K562 (cell line): ENCODE measurements around the gene NCOA4. TPM values are rescaled to one million over a fixed set of nuclear protein-coding genes. Genes with fewer than 3 reads are reported as not detected.

ENCODE experiments used
- ATAC-seq: fragments of 200-7000 bp; cut with Tn5 transposase; 3 replicates; pipeline ENCODE4 v1.9.1; 2020; ENCODE audit warnings: moderate library complexity
- BruUV-seq: library from RNA; stranded (reverse); fragments of 400-500 nt; replicated peaks from 2 replicates; lab custom pipeline; 2021; lab: Mats Ljungman, UMichigan
- CTCF ChIA-PET: fragments of 300-600 bp; formaldehyde crosslinking; extraction: SDS; loops from one replicate; lab custom pipeline; 2021; ENCODE audit warnings: low intra/inter-chr PET ratio; lab: Yijun Ruan, JAX
- POLR2A ChIA-PET: fragments of 300-600, 350-650 bp; sonication (Branson Sonifier 250); formaldehyde crosslinking; extraction: SDS; loops from one replicate; lab custom pipeline; 2021; ENCODE audit warnings: antibody characterized with exemption, inconsistent platforms; lab: Yijun Ruan, JAX
- DNase-seq, 4 experiments: peaks; one replicate each; pipeline versions ENCODE4 v3.0.0 to v3.0.0-alpha.2; 2011 to 2018; ENCODE audit warnings: low spot score in 3 of 4, mixed read lengths in 3 of 4; ENCODE audit errors: extremely low read depth in 1 of 4
- FAIRE-seq: peaks from 2 replicates; lab custom pipeline; 2011; peaks lifted over from hg19 to GRCh38; lab: Jason Lieb, UNC
- H2AFZ ChIP-seq: 2 replicates; pipeline ENCODE4 v1.6.0; 2011; ENCODE audit warnings: low read depth, low read length, control low read depth, inconsistent platforms
- H3K27ac ChIP-seq: fragments of 200-600 bp; 3 replicates; pipeline ENCODE4 v1.8.0; 2011; ENCODE audit warnings: low read depth, mild to moderate bottlenecking, control low read depth, inconsistent platforms, low read length, moderate library complexity, mixed read lengths; ENCODE audit errors: extremely low read depth
- H3K27me3 ChIP-seq, 2 experiments: fragments of 300-600 bp in 1 of 2; 2 replicates in 1 of 2; 3 replicates in 1 of 2; pipeline versions ENCODE4 v1.6.0 to v1.8.0; 2011; ENCODE audit warnings: inconsistent platforms in 2 of 2, low read length in 2 of 2, mild to moderate bottlenecking in 1 of 2, mixed read lengths in 1 of 2, moderate library complexity in 1 of 2; ENCODE audit not compliant: control insufficient read depth in 2 of 2, insufficient read depth in 2 of 2
- H3K36me3 ChIP-seq: fragments of 300-600 bp; 3 replicates; pipeline ENCODE4 v1.8.0; 2011; ENCODE audit warnings: mild to moderate bottlenecking, low read length, inconsistent platforms; ENCODE audit not compliant: control insufficient read depth, insufficient read depth
- H3K4me1 ChIP-seq, 2 experiments: fragments of 200-600 bp in 1 of 2; replicated peaks in 1 of 2; 2 replicates in 1 of 2; 3 replicates in 1 of 2; pipeline versions ENCODE4 v1.5.1 to v1.8.0; 2011; ENCODE audit warnings: inconsistent platforms in 2 of 2, low read length in 2 of 2, mild to moderate bottlenecking in 1 of 2, mixed read lengths in 1 of 2, moderate library complexity in 1 of 2; ENCODE audit not compliant: control insufficient read depth in 2 of 2, insufficient read depth in 2 of 2
- H3K4me2 ChIP-seq: 2 replicates; pipeline ENCODE4 v1.6.1; 2011; ENCODE audit warnings: low read length, control low read depth, inconsistent platforms, mixed read lengths; ENCODE audit not compliant: insufficient read depth
- H3K4me3 ChIP-seq: fragments of 200-600 bp; sonication (generic), shearing (Covaris generic); 2 replicates; pipeline ENCODE4 v1.5.1; 2016; ENCODE audit warnings: control low read depth, inconsistent platforms
- H3K79me2 ChIP-seq: fragments of 200-600 bp; 3 replicates; pipeline ENCODE4 v1.8.0; 2011; ENCODE audit warnings: low read length, inconsistent platforms; ENCODE audit not compliant: control insufficient read depth, insufficient read depth
- H3K9ac ChIP-seq, 2 experiments: 2 replicates each; pipeline versions ENCODE4 v1.6.0 to v1.6.1; 2011; ENCODE audit warnings: low read depth in 2 of 2, low read length in 2 of 2, control low read depth in 1 of 2, inconsistent platforms in 1 of 2, mild to moderate bottlenecking in 1 of 2, mixed read lengths in 1 of 2; ENCODE audit not compliant: insufficient read depth in 1 of 2
- H3K9me1 ChIP-seq: one replicate; pipeline ENCODE4 v1.6.0; 2011; ENCODE audit warnings: inconsistent platforms, mild to moderate bottlenecking, low read length, moderate library complexity; ENCODE audit not compliant: control insufficient read depth, insufficient read depth
- H3K9me3 ChIP-seq: replicated peaks from 2 replicates; pipeline ENCODE4 v1.5.1; 2011; ENCODE audit warnings: low read depth, low read length, inconsistent platforms; ENCODE audit not compliant: control insufficient read depth, insufficient read depth
- H4K20me1 ChIP-seq: replicated peaks from 2 replicates; pipeline ENCODE4 v1.6.1; 2011; ENCODE audit warnings: low read length, inconsistent platforms, mixed read lengths; ENCODE audit not compliant: control insufficient read depth, insufficient read depth
- ARID3B ChIP-seq: fragments of 250-450 bp; sonication (Bioruptor Pico); IDR thresholded peaks from 2 replicates; pipeline ENCODE4 v1.4.0; 2020; ENCODE audit warnings: borderline replicate concordance
- HMGN3 ChIP-seq: IDR thresholded peaks from 2 replicates; pipeline ENCODE4 v1.6.1; 2011; ENCODE audit warnings: borderline replicate concordance, low read depth, mild to moderate bottlenecking, mixed read lengths, low read length; ENCODE audit not compliant: insufficient read length; ENCODE audit errors: extremely low read depth
- LEF1 ChIP-seq: fragments of 450-650 bp; IDR thresholded peaks from 2 replicates; pipeline ENCODE4 v1.6.1; 2016; ENCODE audit warnings: mild to moderate bottlenecking
- PATZ1 ChIP-seq: fragments of 250-450 bp; sonication (Bioruptor Pico); IDR thresholded peaks from 2 replicates; pipeline ENCODE4 v1.5.0; 2020; ENCODE audit warnings: mild to moderate bottlenecking, borderline replicate concordance
- PRMT5 ChIP-seq: sonication (generic); formaldehyde crosslinking; IDR thresholded peaks from 2 replicates; pipeline ENCODE4 v1.5.0; 2020; ENCODE audit warnings: missing genetic modification reagents
- RFX1 ChIP-seq: fragments of 450-650 bp; IDR thresholded peaks from 2 replicates; pipeline ENCODE4 v1.6.1; 2016; ENCODE audit warnings: mild to moderate bottlenecking, moderate library complexity
- TSHZ1 ChIP-seq: fragments of 250-450 bp; sonication (Bioruptor Pico); IDR thresholded peaks from 2 replicates; pipeline ENCODE4 v1.4.0; 2020; ENCODE audit warnings: mild to moderate bottlenecking, moderate library complexity
- WGBS: fragments of 100-300 bp; shearing (Covaris generic); methylation state at CpG from one replicate; pipeline ENCODE4 v1.1.6; 2016; ENCODE audit warnings: low coverage, mixed read lengths; ENCODE audit not compliant: insufficient coverage; ENCODE audit errors: missing lambda C conversion rate; 5-methylcytosine and 5-hydroxymethylcytosine counted together
- in situ Hi-C: fragments of 300-500 bp; cut with MboI; formaldehyde crosslinking; loops from 4 replicates; pipeline ENCODE4 v1.15.0; 2018; ENCODE audit warnings: inconsistent platforms, mixed read lengths
- intact Hi-C: fragments of 100-400 bp; cut with micrococcal nuclease; formaldehyde crosslinking; loops from 2 replicates; pipeline ENCODE4 v1.14.2; 2022
- polyA plus RNA-seq, 8 experiments: library from polyadenylated mRNA; depleted of rRNA in 4 of 8; stranded (reverse) in 5 of 8; unstranded in 3 of 8; fragments of >200 nt; fragmentation: Nextera tagmentation in 2 of 8; fragmentation: Illumina TruSeq in 1 of 8; extraction: Ambion mirVana in 2 of 8; extraction: Trizol in 1 of 8; gene quantifications; 2 replicates each; pipeline versions ENCODE4 v1.2.1 to v1.2.3, GENCODE V29; 2011 to 2014; ENCODE audit warnings: inconsistent platforms in 1 of 8, missing spikeins in 1 of 8
- total RNA-seq, 7 experiments: library from RNA; depleted of rRNA in 6 of 7; stranded (reverse); fragments of >200 nt in 6 of 7; fragmentation: Illumina TruSeq in 2 of 7; extraction: Trizol in 2 of 7; gene quantifications; 2 replicates each; pipeline versions ENCODE4 v1.2.1 to v1.2.3, GENCODE V29; 2011 to 2021; ENCODE audit warnings: low replicate concordance in 1 of 7
- TF ChIP-seq, protein P1 (sequence below), 2 experiments: IDR thresholded peaks; 2 replicates each; pipeline ENCODE4 v1.6.1; 2011; ENCODE audit warnings: borderline replicate concordance in 1 of 2, control low read depth in 1 of 2, low read depth in 1 of 2, low read length in 1 of 2, mild to moderate bottlenecking in 1 of 2, mixed read lengths in 1 of 2, moderate library complexity in 1 of 2; ENCODE audit not compliant: insufficient read depth in 1 of 2, insufficient read length in 1 of 2, poor library complexity in 1 of 2, severe bottlenecking in 1 of 2; ENCODE audit errors: extremely low read depth in 1 of 2
- TF ChIP-seq, protein P2 (sequence below): sonication (generic); formaldehyde crosslinking; IDR thresholded peaks from 2 replicates; pipeline ENCODE4 v1.8.0; 2022; ENCODE audit warnings: mild to moderate bottlenecking, missing genetic modification reagents, borderline replicate concordance

The NCOA4 gene
- total and polyA plus RNA-seq, 9 of the 15 experiments (the other 6 are each of a cell fraction or from before 2014, with no cell fraction given), result 89.8 to 283 (median 181) TPM

GRCh38 chr10:46075869-46076268, 45.4 kb upstream of the NCOA4 start:
- Histone ChIP-seq H2AFZ (no peak overlapping the region), H3K36me3 (no peaks in the 10 kb centered on the region), H4K20me1 (no peaks in the 10 kb centered on the region), H3K79me2 (no peaks in the 10 kb centered on the region), H3K9me1 (no peaks in the 10 kb centered on the region), H3K27me3 (no peaks in the 10 kb centered on the region), H3K4me3 (no peak overlapping the region), H3K4me2 (no peak overlapping the region), H3K9ac (no peak overlapping the region), H3K4me1 (peaks cover 8 to 15% of the 10 kb centered on the region in 2 experiments), H3K27ac (no peak overlapping the region), H3K9me3 (no peaks in the 10 kb centered on the region)
- no peak for DNase-seq
- BruUV-seq, result no TSS peak
- ChIA-PET POLR2A (no interaction called here), CTCF (no interaction called here)
- 34% methylated on average over 3 of the region's 3 CpGs for WGBS
- TF ChIP-seq PRMT5 (CRISPR knock-in tag), result no peak
- TF ChIP-seq PATZ1 (CRISPR knock-in tag), result no peak
- TF ChIP-seq, protein P1, sequence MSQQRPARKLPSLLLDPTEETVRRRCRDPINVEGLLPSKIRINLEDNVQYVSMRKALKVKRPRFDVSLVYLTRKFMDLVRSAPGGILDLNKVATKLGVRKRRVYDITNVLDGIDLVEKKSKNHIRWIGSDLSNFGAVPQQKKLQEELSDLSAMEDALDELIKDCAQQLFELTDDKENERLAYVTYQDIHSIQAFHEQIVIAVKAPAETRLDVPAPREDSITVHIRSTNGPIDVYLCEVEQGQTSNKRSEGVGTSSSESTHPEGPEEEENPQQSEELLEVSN (IDR thresholded peaks at IDR 0.05; ENCODE audit: borderline replicate concordance in 1 of 2, extremely low read depth in 1 of 2, insufficient read depth in 1 of 2, insufficient read length in 1 of 2, low read depth in 1 of 2, low read length in 1 of 2, poor library complexity in 1 of 2, severe bottlenecking in 1 of 2), result no peak
- TF ChIP-seq TSHZ1, result no peak
- TF ChIP-seq ARID3B, result no peak
- TF ChIP-seq RFX1, result no peak
- TF ChIP-seq LEF1, result no peak
- TF ChIP-seq, protein P2, sequence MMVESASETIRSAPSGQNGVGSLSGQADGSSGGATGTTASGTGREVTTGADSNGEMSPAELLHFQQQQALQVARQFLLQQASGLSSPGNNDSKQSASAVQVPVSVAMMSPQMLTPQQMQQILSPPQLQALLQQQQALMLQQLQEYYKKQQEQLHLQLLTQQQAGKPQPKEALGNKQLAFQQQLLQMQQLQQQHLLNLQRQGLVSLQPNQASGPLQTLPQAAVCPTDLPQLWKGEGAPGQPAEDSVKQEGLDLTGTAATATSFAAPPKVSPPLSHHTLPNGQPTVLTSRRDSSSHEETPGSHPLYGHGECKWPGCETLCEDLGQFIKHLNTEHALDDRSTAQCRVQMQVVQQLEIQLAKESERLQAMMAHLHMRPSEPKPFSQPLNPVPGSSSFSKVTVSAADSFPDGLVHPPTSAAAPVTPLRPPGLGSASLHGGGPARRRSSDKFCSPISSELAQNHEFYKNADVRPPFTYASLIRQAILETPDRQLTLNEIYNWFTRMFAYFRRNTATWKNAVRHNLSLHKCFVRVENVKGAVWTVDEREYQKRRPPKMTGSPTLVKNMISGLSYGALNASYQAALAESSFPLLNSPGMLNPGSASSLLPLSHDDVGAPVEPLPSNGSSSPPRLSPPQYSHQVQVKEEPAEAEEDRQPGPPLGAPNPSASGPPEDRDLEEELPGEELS (CRISPR knock-in tag), result no peak
- TF ChIP-seq HMGN3, result no peak
- no peak for ATAC-seq
- no peak for FAIRE-seq
- in situ Hi-C loops (loop anchor here (25.0 kb wide), 1 partner anchor 1686 kb away; the partner anchor contains the start of gene SYT15B), intact Hi-C loops (no loop called here)
